D721Med (cell line): ENCODE data around the gene MREG.
"Not testable (repeated sequence)": the region's sequence is repeated elsewhere in the genome, so short reads cannot be mapped to it uniquely, and the experiment has no call there.

Experiments used
- DNase-seq: peaks from one replicate; pipeline ENCODE4 v3.0.0; 2011; ENCODE audit warnings: low spot score; ENCODE audit not compliant: insufficient read length
- FAIRE-seq: peaks from 2 replicates; lab custom pipeline; 2011; peaks lifted over from hg19 to GRCh38; lab: Jason Lieb, UNC
- CTCF ChIP-seq: IDR thresholded peaks from 2 replicates; pipeline ENCODE4 v1.5.1; 2012; ENCODE audit warnings: mild to moderate bottlenecking, control low read depth; ENCODE audit not compliant: insufficient read depth; ENCODE audit errors: missing control alignments

MREG gene

GRCh38 chr2:216012830-216013079 lies 596 bp downstream of the MREG start:
- TF ChIP-seq CTCF: no peak
- DNase-seq (no peak), FAIRE-seq (no peak)

DNA sequence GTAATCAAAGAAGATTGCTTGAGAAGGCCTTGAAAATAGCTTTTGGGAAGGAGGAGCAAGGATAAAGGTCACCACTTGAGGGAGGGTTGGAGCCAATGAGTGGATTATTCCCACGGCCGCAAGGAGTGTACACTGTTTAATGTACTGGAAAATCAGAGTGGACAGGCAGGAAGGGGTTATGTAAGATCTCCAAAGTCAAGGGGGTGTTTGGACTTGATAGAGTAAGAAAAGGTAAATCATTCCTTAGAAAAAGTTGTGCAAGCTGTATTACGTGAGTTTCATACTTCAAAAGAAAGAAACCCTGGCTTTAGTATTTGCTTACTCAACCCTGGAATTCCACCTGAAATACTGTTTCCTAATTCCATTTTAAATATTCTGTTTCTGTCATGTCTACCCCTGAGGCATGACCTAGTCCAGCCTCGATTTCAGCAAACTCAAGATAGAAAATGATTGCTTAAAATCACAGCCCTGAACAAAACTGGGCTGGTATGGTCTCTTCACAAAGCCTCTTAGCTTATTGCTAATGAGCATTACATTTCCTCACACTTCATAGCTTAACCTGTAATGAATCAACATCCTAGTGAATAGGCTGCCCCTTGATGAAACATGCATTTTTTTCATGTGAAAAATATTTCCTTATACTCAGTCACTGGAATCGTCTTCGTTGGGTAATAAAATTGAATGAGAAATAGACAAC lies 1.1 kb downstream of the MREG start:
- no peak for DNase-seq
- no peak for FAIRE-seq
- TF ChIP-seq CTCF: no peak

- not testable (repeated sequence) for FAIRE-seq, DNase-seq
Measured at GRCh38 chr2:216009215-216009614, 4.1 kb downstream of the MREG start.

DNA sequence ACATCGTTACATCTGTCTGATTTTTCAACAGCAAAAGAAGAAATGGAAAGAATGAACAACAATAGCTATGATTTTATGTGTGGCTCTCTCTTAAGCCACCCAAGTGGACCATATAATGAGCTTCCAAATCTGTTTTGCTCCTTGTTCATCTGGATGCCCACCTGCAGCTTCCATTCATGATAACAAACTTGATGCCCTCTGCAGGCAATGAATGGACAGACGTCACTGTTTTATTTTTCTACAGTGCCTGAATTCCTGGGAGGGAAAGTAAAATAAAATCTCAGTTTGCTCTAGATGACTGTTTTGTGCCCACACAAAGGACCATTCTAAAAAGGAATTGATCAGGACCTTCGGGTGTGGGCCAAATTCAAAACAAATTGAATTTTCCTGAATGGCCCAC lies 5.0 kb downstream of the MREG start:
- no peak for TF ChIP-seq CTCF
- FAIRE-seq (no peak), DNase-seq (no peak)

- no peak for FAIRE-seq
- no peak for TF ChIP-seq CTCF
- no peak for DNase-seq
Measured at GRCh38 chr2:216006164-216006663, 7.1 kb downstream of the MREG start.

GRCh38 chr2:216004697-216005283 lies 8.6 kb downstream of the MREG start:
- FAIRE-seq (no peak), DNase-seq (no peak)

More at GRCh38 chr2:216004697-216005283, 8.6 kb downstream of the MREG start:
- no peak for TF ChIP-seq CTCF
